Natural killer cell (primary cell): Measurements from ENCODE around the gene CX3CR1. TPM values are rescaled to one million over a fixed set of nuclear protein-coding genes. Genes with fewer than 3 reads are reported as not detected.
A peak's percentile ranks its signal among the peaks of the same experiment; 100 is the strongest.

Experiments
- ATAC-seq, 3 donors: fragments of 150-1000 bp in 2 of 3; fragments of 200-7000 bp in 1 of 3; cut with Tn5 transposase; 1 replicate in 1 of 3; 2 replicates in 2 of 3; pipeline ENCODE4 v1.10.0; 2021; ENCODE audit warnings: mild to moderate bottlenecking in 2 of 3, moderate library complexity in 2 of 3
- DNase-seq, 2 donors: peaks; one replicate each; pipeline versions ENCODE4 v3.0.0 to v3.0.0-alpha.2; 2013 to 2021; ENCODE audit warnings: mixed read lengths in 1 of 2
- H3K27ac ChIP-seq: one replicate; pipeline ENCODE4 v1.5.1; 2013; ENCODE audit warnings: mild to moderate bottlenecking, low read length
- H3K27me3 ChIP-seq: one replicate; pipeline ENCODE4 v1.6.1; 2013; ENCODE audit warnings: low read length; ENCODE audit not compliant: control insufficient read depth, insufficient read depth
- H3K36me3 ChIP-seq: one replicate; pipeline ENCODE4 v1.6.1; 2013; ENCODE audit warnings: low read length; ENCODE audit not compliant: control insufficient read depth, insufficient read depth
- H3K4me1 ChIP-seq: one replicate; pipeline ENCODE4 v1.6.1; 2013; ENCODE audit warnings: low read length; ENCODE audit not compliant: control insufficient read depth, insufficient read depth
- H3K4me3 ChIP-seq: one replicate; pipeline ENCODE4 v1.5.1; 2013; ENCODE audit warnings: low read length
- H3K9me3 ChIP-seq: one replicate; pipeline ENCODE4 v1.6.1; 2013; ENCODE audit warnings: low read length; ENCODE audit not compliant: control insufficient read depth, insufficient read depth
- H3K27ac Mint-ChIP-seq, 2 donors: one replicate each; pipeline ENCODE4 v1.8.0; 2022; ENCODE audit warnings: mild to moderate bottlenecking in 2 of 2, mixed read lengths in 2 of 2, moderate library complexity in 1 of 2
- H3K27me3 Mint-ChIP-seq, 2 donors: one replicate each; pipeline ENCODE4 v1.8.0; 2022; ENCODE audit warnings: low read depth in 2 of 2, mixed read lengths in 2 of 2
- H3K36me3 Mint-ChIP-seq: one replicate; pipeline ENCODE4 v1.8.0; 2022; ENCODE audit warnings: mixed read lengths
- H3K4me1 Mint-ChIP-seq, 2 donors: one replicate each; pipeline ENCODE4 v1.8.0; 2022; ENCODE audit warnings: mixed read lengths in 2 of 2
- H3K4me3 Mint-ChIP-seq: one replicate; pipeline ENCODE4 v1.8.0; 2022; ENCODE audit warnings: mild to moderate bottlenecking, moderate library complexity, mixed read lengths
- H3K9me3 Mint-ChIP-seq, 2 donors: one replicate each; pipeline ENCODE4 v1.8.0; 2022; ENCODE audit warnings: mixed read lengths in 2 of 2
- CTCF ChIP-seq: fragments of 200-600 bp; IDR thresholded peaks from one replicate; pipeline ENCODE4 v1.8.0; 2022; ENCODE audit warnings: antibody characterized with exemption
- WGBS: methylation state at CpG from one replicate; pipeline ENCODE4 v1.1.7; 2013; ENCODE audit warnings: missing lambda C conversion rate; ENCODE audit not compliant: insufficient coverage; 5-methylcytosine and 5-hydroxymethylcytosine counted together
- intact Hi-C: fragments of 100-400 bp; cut with micrococcal nuclease; formaldehyde crosslinking; loops from one replicate; pipeline ENCODE4 v1.14.2; 2022
- total RNA-seq, 4 donors: library from RNA; stranded (reverse); fragments of 120-200 nt in 1 of 4; gene quantifications; one replicate each; pipeline versions ENCODE4 v1.2.3 to v1.2.4, GENCODE V29; 2013 to 2022

Gene CX3CR1
- total RNA-seq, 3 donors from 2014 or later (not counting 1 experiment from before 2014, with no cell fraction given): 203 to 459 (median 405) TPM

DNA sequence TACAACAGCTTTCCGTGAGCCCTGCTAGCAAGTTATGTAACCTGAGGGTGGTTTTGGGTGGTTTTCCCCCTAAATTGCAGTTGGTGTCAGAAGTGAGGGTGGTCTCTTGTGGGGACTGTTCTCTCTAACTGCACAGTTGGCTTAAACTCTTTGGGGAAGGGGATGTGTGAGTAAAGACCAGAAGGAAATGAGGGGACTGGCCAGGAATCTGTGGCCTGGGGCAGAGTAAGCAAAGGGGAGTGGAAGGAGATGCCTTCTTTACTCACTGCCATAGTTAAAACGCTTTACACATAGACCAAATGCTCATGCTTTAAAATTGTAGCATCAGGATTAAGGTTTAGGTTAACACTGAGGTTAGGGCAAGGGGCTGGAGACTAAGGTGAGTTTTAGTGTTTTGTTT lies 66.2 kb downstream of the CX3CR1 start:
- Histone ChIP-seq H3K27ac (no peak overlapping the region), H3K36me3 (no peaks in the 10 kb centered on the region), H3K9me3 (peaks cover 2% of the 10 kb centered on the region), H3K4me3 (no peak overlapping the region), H3K4me1 (peaks cover 33% of the 10 kb centered on the region), H3K27me3 (no peaks in the 10 kb centered on the region)
- H3K27me3 Mint-ChIP-seq: no peaks in the 10 kb centered on the region
- TF ChIP-seq CTCF: no peak
- DNase-seq (no peak), ATAC-seq (no peak)
- WGBS: 80% methylated on average over 2 of the region's 2 CpGs
- peak overlapping the region; percentile 56 to 69 for H3K27ac Mint-ChIP-seq
- peaks cover 69 to 74% of the 10 kb centered on the region in 2 donors for H3K4me1 Mint-ChIP-seq
- H3K4me3 Mint-ChIP-seq: no peak overlapping the region
- no peaks in the 10 kb centered on the region for H3K36me3 Mint-ChIP-seq
- H3K9me3 Mint-ChIP-seq: no peaks in the 10 kb centered on the region
- intact Hi-C loops: no loop called here

Other genes with a start within 250 kb of the CX3CR1 start
- gene SCN11A, start 228.1 kb downstream of the CX3CR1 start, total RNA-seq: under 1 TPM in 2 of 3 donors, not detected in 1; 0.07 to 0.08 TPM
- 100 to 1,000 TPM in 1 of 3 donors, 10 to 100 TPM in 2; 89.1 to 101 (median 91.5) TPM for gene WDR48, start 228.0 kb downstream of the CX3CR1 start, total RNA-seq
- 10 to 100 TPM; 20.2 to 21.3 (median 20.8) TPM for gene GORASP1, start 172.4 kb downstream of the CX3CR1 start, total RNA-seq
- gene TTC21A, start 172.4 kb downstream of the CX3CR1 start, total RNA-seq: 1 to 10 TPM; 2.1 to 3.9 (median 2.4) TPM
- 100 to 1,000 TPM; 208 to 300 (median 253) TPM for gene CSRNP1, start 126.4 kb downstream of the CX3CR1 start, total RNA-seq
- gene XIRP1, start 87.4 kb downstream of the CX3CR1 start, total RNA-seq: under 1 TPM; 0.14 to 0.40 (median 0.24) TPM
- under 1 TPM in 1 of 3 donors, not detected in 2; 0.35 TPM for gene CCR8, start 49.7 kb upstream of the CX3CR1 start, total RNA-seq
- 10 to 100 TPM; 40.0 to 44.7 (median 41.7) TPM for gene SLC25A38, start 103.3 kb upstream of the CX3CR1 start, total RNA-seq
- gene RPSA, start 126.7 kb upstream of the CX3CR1 start, total RNA-seq: 100 to 1,000 TPM; 737 to 921 (median 821) TPM
- gene MOBP, start 187.6 kb upstream of the CX3CR1 start, total RNA-seq: not detected